Activated naive CD8-positive, alpha-beta T cell treated with anti-CD3 and anti-CD28 coated beads, Interleukin-2, amount 50 U/mL, for 24 hours (primary cell): ENCODE results near the gene PTPRT.

Source experiments
- ATAC-seq: fragments of 150-1000 bp; cut with Tn5 transposase; one replicate; pipeline ENCODE4 v1.10.0; 2021
- DNase-seq: peaks from one replicate; pipeline ENCODE4 v3.0.0; 2021
- H3K27ac Mint-ChIP-seq: one replicate; pipeline ENCODE4 v1.8.0; 2021; ENCODE audit warnings: mild to moderate bottlenecking, mixed read lengths
- H3K27me3 Mint-ChIP-seq: one replicate; pipeline ENCODE4 v1.8.0; 2021; ENCODE audit warnings: mixed read lengths
- H3K36me3 Mint-ChIP-seq: one replicate; pipeline ENCODE4 v1.8.0; 2021; ENCODE audit warnings: low read depth, mixed read lengths
- H3K4me1 Mint-ChIP-seq: one replicate; pipeline ENCODE4 v1.8.0; 2021; ENCODE audit warnings: mixed read lengths
- H3K4me3 Mint-ChIP-seq: one replicate; pipeline ENCODE4 v1.8.0; 2021; ENCODE audit warnings: mild to moderate bottlenecking, moderate library complexity, mixed read lengths
- H3K9me3 Mint-ChIP-seq: one replicate; pipeline ENCODE4 v1.8.0; 2021; ENCODE audit warnings: mixed read lengths

PTPRT gene

DNA sequence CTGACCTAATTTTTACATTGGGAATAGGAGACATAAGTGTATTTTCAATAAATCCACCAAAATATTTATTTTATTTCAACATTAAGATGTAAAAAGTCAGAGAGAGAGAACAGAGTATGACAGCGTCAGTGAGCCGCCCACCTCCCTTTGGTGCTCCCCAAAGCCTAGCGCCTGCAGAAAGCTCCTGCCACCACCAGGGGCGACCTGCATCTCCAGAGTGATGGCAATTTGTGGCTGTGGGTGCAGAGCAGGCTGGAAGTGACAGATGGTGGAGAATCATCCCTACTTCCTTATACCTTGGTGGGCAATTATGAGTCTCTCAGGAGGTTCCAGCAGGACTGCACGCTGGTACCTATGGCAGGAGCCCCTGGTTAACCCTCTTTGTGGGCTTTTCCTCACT is 87.3 kb downstream of the PTPRT start:
- Mint-ChIP-seq H3K4me3 (no peak overlapping the region), H3K27ac (no peak overlapping the region), H3K4me1 (no peaks in the 10 kb centered on the region), H3K36me3 (no peaks in the 10 kb centered on the region), H3K9me3 (no peaks in the 10 kb centered on the region), H3K27me3 (no peaks in the 10 kb centered on the region)
- ATAC-seq (no peak), DNase-seq (no peak)

DNA sequence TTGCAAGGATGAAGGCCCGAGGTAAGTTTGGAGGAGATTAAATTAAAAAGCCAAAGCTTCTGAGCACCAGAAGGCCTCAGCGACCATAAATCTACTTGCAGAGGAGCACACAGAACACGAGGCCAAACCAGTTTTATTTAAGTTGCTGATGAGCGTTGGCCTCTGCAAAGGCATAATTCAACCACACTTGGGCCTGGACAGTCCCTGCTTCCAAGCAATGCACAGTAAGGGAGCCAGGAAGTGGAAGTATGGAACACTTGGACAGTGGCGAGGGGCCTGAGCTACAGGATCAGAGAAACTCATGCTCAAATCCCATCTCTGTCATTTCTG is 92.8 kb downstream of the PTPRT start:
- no peaks in the 10 kb centered on the region for H3K36me3 Mint-ChIP-seq

DNA sequence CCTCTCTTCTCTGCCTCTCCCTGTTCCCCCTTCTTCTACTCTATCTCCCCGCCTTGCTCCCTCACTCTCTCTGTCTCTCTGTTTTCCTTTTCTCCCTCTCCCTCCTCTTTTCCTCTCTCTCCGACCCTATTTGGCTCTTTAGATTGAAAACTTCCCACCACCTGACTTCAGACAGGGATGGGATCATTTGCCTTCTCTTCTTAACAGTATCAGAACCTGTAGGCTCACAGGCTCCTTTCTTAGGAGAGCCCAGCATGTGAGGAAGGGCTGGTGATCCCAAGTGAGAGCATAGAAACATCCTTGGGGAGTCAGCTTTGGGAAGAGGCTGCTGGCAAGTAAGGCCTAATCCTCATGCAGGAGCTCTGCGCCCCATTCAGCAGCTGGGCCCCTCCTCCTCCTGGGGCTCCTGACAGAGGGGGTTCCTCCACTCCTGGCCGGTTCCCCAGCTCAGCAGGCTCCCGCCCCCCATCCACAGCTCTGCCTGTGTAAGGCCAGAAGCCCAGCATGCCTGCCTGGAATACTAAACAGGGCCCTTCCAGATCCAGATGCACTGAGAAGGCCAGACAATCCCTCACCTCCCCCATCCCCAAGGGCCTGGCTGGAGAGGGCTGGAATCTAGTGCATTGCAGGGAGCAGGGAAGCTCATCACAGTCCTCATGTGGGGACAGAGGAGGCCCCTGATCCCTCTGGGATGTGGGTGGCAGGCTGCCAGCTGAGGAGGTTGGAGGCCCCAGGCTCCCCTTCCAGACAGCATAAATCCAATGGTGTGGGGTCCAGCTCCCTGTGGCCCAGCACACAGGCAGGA is 93.4 kb downstream of the PTPRT start:
- no peaks in the 10 kb centered on the region for H3K27me3 Mint-ChIP-seq
- DNase-seq: no peak
- H3K9me3 Mint-ChIP-seq: peaks cover 20% of the 10 kb centered on the region
- H3K27ac Mint-ChIP-seq: no peak overlapping the region
- H3K4me1 Mint-ChIP-seq: no peaks in the 10 kb centered on the region
- no peak for ATAC-seq
- no peak overlapping the region for H3K4me3 Mint-ChIP-seq
- no peaks in the 10 kb centered on the region for H3K36me3 Mint-ChIP-seq

More for the DNA sequence above, 92.8 kb downstream of the PTPRT start:
- peaks cover 16% of the 10 kb centered on the region for H3K9me3 Mint-ChIP-seq
- H3K27me3 Mint-ChIP-seq: no peaks in the 10 kb centered on the region
- H3K4me1 Mint-ChIP-seq: no peaks in the 10 kb centered on the region
- no peak overlapping the region for H3K4me3 Mint-ChIP-seq
- DNase-seq (no peak), ATAC-seq (no peak)
- H3K27ac Mint-ChIP-seq: no peak overlapping the region

DNA sequence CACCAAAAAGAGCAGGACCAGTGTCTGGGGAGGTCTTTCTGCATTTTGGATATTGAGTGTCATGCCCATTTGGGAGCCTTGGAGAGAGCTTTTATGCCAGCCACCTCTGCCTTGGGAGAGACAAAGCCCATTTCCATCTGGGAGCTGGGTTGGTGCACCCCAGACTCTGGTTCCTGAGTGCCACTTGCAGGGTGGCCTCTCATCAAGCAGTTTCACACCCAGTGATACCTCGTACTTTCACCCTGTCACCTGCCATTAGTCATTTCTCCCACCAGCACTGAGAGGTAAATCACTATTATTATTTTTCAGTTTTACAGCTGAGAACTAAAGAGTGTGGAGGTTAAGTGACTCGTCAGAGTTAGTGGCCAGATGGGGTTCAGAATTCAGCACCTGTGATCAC is 94.7 kb downstream of the PTPRT start:
- no peak for DNase-seq
- no peak overlapping the region for H3K27ac Mint-ChIP-seq
- no peaks in the 10 kb centered on the region for H3K4me1 Mint-ChIP-seq
- H3K27me3 Mint-ChIP-seq: no peaks in the 10 kb centered on the region
- ATAC-seq: no peak
- peaks cover 20% of the 10 kb centered on the region for H3K9me3 Mint-ChIP-seq
- H3K36me3 Mint-ChIP-seq: no peaks in the 10 kb centered on the region
- H3K4me3 Mint-ChIP-seq: no peak overlapping the region

DNA sequence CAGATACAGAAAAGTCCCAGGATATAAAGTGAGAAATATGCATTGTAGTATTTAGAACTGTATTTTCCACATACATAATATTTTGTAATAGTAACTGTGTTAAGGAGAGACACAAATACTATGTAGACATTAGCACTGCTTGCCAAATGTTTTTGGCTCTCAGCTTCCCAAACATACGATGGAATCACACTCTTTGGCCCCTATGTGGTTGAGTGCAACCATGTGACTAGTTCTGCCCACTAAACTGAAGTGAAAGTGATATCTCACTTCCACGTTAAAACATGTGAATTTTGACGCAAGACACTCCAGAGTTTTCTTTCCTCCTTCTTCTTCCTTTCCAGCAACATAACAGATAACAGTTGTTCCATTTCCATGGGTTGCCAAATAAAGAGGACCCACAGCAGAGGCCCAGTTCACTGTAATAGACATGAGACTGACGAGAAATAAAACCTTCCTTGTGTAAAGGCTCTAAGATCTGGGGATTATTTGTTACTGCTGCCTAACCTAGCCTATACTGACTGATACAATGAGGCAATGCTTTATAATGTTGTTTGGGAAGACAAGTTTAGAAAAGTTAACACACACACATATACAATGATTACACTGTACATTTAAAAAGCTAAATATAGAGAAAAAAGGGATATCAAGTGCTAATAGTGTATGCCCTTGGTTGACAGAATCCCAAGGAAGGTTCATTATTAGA is 97.2 kb downstream of the PTPRT start:
- peaks cover 20% of the 10 kb centered on the region for H3K9me3 Mint-ChIP-seq
- no peaks in the 10 kb centered on the region for H3K27me3 Mint-ChIP-seq
- no peak for ATAC-seq
- no peak overlapping the region for H3K27ac Mint-ChIP-seq
- H3K36me3 Mint-ChIP-seq: no peaks in the 10 kb centered on the region
- DNase-seq: no peak
- H3K4me1 Mint-ChIP-seq: no peaks in the 10 kb centered on the region
- no peak overlapping the region for H3K4me3 Mint-ChIP-seq

DNA sequence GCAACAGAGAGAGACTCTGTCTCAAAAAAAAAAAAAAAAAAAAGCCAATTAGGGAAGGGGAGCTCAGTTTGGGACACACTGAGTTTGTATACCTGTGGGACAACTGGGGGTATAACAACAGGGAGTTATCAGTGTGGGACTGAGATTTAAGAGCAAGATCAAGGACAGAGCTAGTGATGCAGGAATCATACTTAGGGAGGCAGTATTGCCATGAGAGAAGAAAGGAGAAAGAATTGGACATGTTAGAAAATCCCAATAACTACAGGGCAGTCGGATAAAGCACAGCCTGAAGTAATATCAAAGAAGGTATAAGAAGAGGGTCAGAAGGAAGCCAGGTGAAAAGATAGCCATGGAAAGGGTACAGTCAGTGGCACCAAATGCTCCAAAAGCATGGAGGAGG is 121.2 kb downstream of the PTPRT start:
- no peak overlapping the region for H3K4me3 Mint-ChIP-seq
- H3K27ac Mint-ChIP-seq: no peak overlapping the region
- peaks cover 8% of the 10 kb centered on the region for H3K9me3 Mint-ChIP-seq
- H3K4me1 Mint-ChIP-seq: no peaks in the 10 kb centered on the region
- H3K27me3 Mint-ChIP-seq: no peaks in the 10 kb centered on the region
- ATAC-seq (no peak), DNase-seq (no peak)
- no peaks in the 10 kb centered on the region for H3K36me3 Mint-ChIP-seq

DNA sequence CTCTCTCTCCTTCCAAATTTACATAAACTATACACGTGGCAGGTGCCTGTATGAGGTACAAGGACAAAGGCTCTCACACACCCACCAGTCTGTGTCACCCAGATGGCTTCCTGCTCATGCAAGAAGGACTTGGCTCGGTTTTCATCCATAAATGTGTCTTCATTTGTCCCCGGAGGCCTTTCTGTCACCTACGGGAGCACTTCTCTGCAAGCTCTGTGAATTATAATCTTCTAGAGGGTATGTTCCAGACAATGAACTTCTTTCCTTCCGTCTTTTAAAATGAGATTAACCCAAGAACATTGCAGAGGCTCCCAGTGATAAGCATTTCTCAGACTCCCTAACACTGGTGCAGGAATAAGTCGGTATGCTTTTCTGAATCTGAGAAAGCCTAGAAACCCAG is 123.6 kb downstream of the PTPRT start:
- no peaks in the 10 kb centered on the region for H3K27me3 Mint-ChIP-seq
- no peak for ATAC-seq
- no peak overlapping the region for H3K27ac Mint-ChIP-seq
- H3K9me3 Mint-ChIP-seq: peaks cover 8% of the 10 kb centered on the region
- H3K36me3 Mint-ChIP-seq: no peaks in the 10 kb centered on the region
- DNase-seq: no peak
- no peak overlapping the region for H3K4me3 Mint-ChIP-seq
- no peaks in the 10 kb centered on the region for H3K4me1 Mint-ChIP-seq

DNA sequence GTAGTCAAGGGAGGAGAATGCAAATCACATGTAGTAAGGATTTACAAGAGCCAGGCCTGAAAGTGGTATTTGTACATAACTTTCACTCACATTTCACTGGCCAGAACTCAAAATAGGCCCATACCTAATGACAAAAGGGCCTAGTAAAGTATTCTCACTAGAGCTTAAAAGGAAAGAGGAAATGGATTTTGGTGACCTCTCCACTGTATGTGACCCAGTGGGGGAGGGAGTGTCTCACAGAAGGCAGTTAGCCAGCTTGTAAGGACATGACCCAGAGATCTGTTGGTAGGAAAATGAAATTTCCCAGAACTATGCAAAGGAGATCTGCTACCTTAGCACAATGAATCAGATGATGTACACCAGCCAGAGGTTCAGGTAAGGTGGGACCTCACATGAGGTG is 124.4 kb downstream of the PTPRT start:
- ATAC-seq: no peak
- Mint-ChIP-seq H3K27me3 (no peaks in the 10 kb centered on the region), H3K9me3 (peaks cover 8% of the 10 kb centered on the region), H3K36me3 (no peaks in the 10 kb centered on the region), H3K4me3 (no peak overlapping the region), H3K4me1 (no peaks in the 10 kb centered on the region), H3K27ac (no peak overlapping the region)
- DNase-seq: no peak

DNA sequence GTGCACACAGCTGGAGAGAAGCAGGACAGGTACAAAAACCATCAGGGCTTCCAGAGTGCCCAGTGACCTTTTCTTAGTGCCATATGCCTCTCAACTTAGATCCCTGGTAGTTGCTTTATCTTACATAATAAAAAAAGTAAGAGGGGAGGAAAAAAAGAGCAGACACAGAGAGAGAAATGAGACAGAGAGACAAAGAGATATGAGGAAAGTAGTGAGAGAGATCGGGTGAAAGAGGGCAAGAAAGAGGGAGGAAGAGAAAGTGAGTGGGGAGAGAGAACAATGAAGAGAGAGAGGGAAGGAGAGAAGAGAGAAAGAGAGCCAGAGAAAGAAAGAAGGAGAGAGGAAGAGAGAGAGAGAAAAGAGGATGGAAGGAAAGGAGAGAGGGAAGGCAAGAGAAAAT is 131.6 kb downstream of the PTPRT start:
- H3K4me1 Mint-ChIP-seq: no peaks in the 10 kb centered on the region

DNA sequence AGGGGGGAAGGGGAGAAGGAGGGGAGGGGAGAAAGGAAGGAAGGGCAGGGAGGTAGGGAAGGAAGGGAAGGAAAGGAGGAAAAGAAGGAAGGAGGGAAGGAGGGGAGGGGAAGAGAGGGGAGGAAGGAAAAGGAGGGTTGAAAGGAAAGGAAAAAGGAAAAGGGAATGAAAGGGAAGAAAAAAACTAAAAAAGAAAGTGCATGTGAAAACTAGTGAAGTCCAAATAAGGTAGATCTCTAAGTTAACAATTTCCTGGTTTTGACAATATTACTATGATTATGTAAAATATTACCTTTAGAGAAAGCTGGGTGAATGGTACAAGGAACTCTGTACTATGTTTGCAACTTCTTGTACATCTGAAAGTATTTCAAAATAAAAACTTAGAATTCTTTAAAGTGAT is 132.4 kb downstream of the PTPRT start:
- DNase-seq (no peak), ATAC-seq (no peak)
- Mint-ChIP-seq H3K36me3 (no peaks in the 10 kb centered on the region), H3K4me3 (no peak overlapping the region), H3K27ac (no peak overlapping the region), H3K27me3 (peaks cover 2% of the 10 kb centered on the region), H3K9me3 (no peaks in the 10 kb centered on the region), H3K4me1 (no peaks in the 10 kb centered on the region)

More for the DNA sequence above, 131.6 kb downstream of the PTPRT start:
- ATAC-seq (no peak), DNase-seq (no peak)
- Mint-ChIP-seq H3K36me3 (no peaks in the 10 kb centered on the region), H3K27me3 (peaks cover 2% of the 10 kb centered on the region), H3K9me3 (no peaks in the 10 kb centered on the region), H3K27ac (no peak overlapping the region), H3K4me3 (no peak overlapping the region)

DNA sequence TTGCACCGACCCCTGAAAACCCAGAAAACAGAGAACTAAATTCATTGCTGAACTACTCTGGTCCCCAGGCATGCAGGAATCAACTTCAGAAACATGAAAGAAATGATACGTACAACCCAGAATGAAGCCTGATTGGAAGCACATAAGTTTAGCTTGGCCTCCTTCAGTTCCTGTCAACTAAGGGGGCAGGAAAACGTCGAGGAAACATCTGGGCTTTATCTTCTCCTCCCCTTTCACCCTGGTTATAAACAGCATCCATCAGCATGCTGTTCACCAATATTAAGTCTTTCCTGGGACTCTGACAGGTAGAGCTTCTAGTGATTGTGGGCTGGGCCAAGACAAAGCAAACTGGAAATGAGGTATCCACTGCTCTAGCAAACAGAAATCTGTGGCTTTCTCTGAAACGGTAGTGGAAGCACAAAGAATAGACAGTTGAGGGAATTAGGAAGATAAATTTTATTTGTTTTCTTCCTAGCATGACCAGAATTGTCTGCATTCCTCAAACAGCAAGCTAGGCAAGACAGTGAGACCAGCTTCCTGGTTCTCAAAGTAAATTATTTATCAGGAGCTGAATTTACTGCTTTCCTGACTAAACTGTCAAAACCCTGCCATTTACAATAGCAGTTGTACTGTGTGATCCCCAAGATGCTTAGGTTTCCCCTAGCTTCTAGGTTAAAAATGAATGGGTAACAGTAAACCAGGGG is 134.4 kb downstream of the PTPRT start:
- no peaks in the 10 kb centered on the region for H3K4me1 Mint-ChIP-seq
- no peak for DNase-seq
- H3K27ac Mint-ChIP-seq: no peak overlapping the region
- no peak overlapping the region for H3K4me3 Mint-ChIP-seq
- H3K27me3 Mint-ChIP-seq: peaks cover 2% of the 10 kb centered on the region
- no peaks in the 10 kb centered on the region for H3K36me3 Mint-ChIP-seq
- no peak for ATAC-seq
- H3K9me3 Mint-ChIP-seq: no peaks in the 10 kb centered on the region

DNA sequence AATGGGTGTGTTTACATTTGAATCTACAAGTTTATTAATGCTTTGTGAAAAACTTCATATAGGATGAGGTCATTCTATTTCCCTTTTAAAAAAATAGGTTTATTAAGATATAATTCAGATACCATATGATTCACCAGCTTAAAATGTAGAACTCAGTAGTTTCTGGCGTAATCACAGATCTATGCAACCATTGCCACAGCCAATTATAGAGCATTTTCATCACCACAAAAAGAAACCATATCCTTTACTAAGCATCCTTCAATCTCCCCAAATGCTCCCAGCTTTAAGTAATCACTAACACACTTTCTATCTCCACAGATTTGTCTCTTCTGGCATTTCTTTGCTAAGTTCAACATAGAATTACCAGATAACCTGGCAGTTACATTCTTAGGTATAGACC is 137.2 kb downstream of the PTPRT start:
- no peak for ATAC-seq
- DNase-seq: no peak

DNA sequence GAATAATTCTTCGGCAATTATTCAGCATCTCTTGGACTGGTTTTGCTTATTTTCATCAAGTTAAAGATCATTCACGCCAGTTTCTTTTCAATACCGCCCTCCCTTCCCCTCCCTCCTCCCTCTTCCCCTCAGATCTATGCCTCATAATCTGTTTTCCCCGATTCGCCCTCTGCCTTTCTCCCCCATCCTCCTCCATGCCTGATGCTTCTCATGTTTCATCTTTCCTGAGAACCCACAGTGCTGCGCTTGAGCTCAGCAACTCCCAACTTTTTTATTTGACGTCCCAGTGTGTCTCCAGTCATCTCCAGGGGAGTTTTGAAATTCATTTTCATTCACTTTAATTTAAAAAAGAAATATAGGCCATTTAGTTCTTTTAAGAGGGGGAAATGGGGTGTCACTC is 142.7 kb downstream of the PTPRT start:
- H3K27ac Mint-ChIP-seq: no peak overlapping the region
- H3K36me3 Mint-ChIP-seq: no peaks in the 10 kb centered on the region
- ATAC-seq (no peak), DNase-seq (no peak)
- H3K4me3 Mint-ChIP-seq: no peak overlapping the region
- H3K9me3 Mint-ChIP-seq: peaks cover 5% of the 10 kb centered on the region
- no peaks in the 10 kb centered on the region for H3K4me1 Mint-ChIP-seq
- peaks cover 3% of the 10 kb centered on the region for H3K27me3 Mint-ChIP-seq

More for the DNA sequence above, 137.2 kb downstream of the PTPRT start:
- no peak overlapping the region for H3K4me3 Mint-ChIP-seq
- no peak overlapping the region for H3K27ac Mint-ChIP-seq
- H3K9me3 Mint-ChIP-seq: no peaks in the 10 kb centered on the region
- H3K27me3 Mint-ChIP-seq: peaks cover 2% of the 10 kb centered on the region
- no peaks in the 10 kb centered on the region for H3K4me1 Mint-ChIP-seq
- H3K36me3 Mint-ChIP-seq: no peaks in the 10 kb centered on the region

DNA sequence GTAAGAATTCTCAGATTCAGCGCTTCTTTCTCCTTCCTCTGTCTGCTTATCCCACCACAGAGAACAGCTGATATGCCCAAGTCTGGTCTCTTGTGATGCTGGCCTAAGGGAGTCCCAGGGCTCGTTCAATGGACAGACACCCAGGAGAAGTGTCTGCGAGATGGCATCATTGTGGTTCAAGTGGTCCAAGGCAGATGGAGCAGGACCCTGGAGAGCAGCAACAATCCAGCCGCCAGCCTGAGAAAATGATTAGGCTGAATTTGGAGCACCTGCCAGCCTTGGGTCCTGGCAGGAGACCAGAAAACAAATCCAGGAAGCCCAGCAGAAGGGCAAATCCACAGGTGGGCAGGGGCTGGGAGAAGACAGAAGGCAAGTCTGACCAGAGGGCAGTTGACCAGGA is 145.8 kb downstream of the PTPRT start:
- Mint-ChIP-seq H3K27me3 (peaks cover 3% of the 10 kb centered on the region), H3K9me3 (peaks cover 5% of the 10 kb centered on the region), H3K27ac (no peak overlapping the region), H3K4me3 (no peak overlapping the region), H3K4me1 (no peaks in the 10 kb centered on the region), H3K36me3 (no peaks in the 10 kb centered on the region)
- no peak for DNase-seq
- ATAC-seq: no peak

DNA sequence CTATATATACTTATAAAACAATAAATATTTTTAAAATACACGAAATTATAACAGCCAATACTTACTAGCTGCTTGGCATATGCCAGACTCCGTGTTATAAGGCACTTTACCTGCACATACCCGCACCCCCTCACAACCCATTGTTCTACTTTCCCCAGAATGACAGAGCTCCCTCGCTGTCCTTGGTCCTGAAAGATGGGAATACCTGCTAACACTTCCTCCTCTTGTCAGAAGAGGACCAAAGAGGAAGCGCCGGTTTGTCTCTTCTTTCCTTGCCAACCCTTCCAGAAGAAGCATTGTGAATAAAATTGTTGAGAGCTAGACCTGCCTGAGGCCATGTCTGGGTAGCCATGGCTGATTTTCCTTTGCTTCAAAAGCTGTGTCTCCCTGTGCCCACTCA is 149.3 kb downstream of the PTPRT start:
- H3K4me3 Mint-ChIP-seq: no peak overlapping the region
- no peak for ATAC-seq
- no peak overlapping the region for H3K27ac Mint-ChIP-seq
- DNase-seq: no peak
- no peaks in the 10 kb centered on the region for H3K9me3 Mint-ChIP-seq
- H3K27me3 Mint-ChIP-seq: no peaks in the 10 kb centered on the region
- H3K4me1 Mint-ChIP-seq: no peaks in the 10 kb centered on the region
- H3K36me3 Mint-ChIP-seq: no peaks in the 10 kb centered on the region
